Tibial artery (tissue), 4 donors: ENCODE measurements around the gene DUSP28.

Experiments
- DNase-seq, 2 donors: peaks; one replicate each; pipeline ENCODE4 v3.0.0-alpha.2; 2019
- H3K27ac ChIP-seq, 2 donors: fragments of 200-600 bp; sonication (generic) in 1 of 2; 1 replicate in 1 of 2; 2 replicates in 1 of 2; pipeline ENCODE4 v1.5.1; 2018 to 2019; ENCODE audit warnings: mild to moderate bottlenecking in 1 of 2
- H3K27me3 ChIP-seq, 2 donors: fragments of 200-600 bp; sonication (generic) in 1 of 2; one replicate each; pipeline versions ENCODE4 v1.5.1 to v1.6.0; 2016 to 2019
- H3K36me3 ChIP-seq, 3 donors: fragments of 200-600 bp; sonication (generic) in 2 of 3; one replicate each; pipeline ENCODE4 v1.5.1; 2016 to 2019; ENCODE audit warnings: mild to moderate bottlenecking in 2 of 3
- H3K4me1 ChIP-seq, 4 donors: fragments of 200-600 bp; sonication (generic) in 2 of 4; 1 replicate in 3 of 4; 2 replicates in 1 of 4; pipeline ENCODE4 v1.5.1; 2016 to 2019
- H3K4me3 ChIP-seq, 2 donors: fragments of 200-600 bp; sonication (generic) in 1 of 2; 1 replicate in 1 of 2; 2 replicates in 1 of 2; pipeline ENCODE4 v1.5.1; 2018 to 2019; ENCODE audit warnings: mild to moderate bottlenecking in 2 of 2
- H3K9me3 ChIP-seq, 3 donors: fragments of 200-600 bp; sonication (generic) in 1 of 3; one replicate each; pipeline ENCODE4 v1.5.1; 2016 to 2019
- CTCF ChIP-seq, 2 experiments: fragments of 200-600 bp in 1 of 2; fragments of 450-650 bp in 1 of 2; IDR thresholded peaks; one replicate each; pipeline ENCODE4 v1.5.1; 2017 to 2019; ENCODE audit warnings: antibody characterized with exemption in 2 of 2, mild to moderate bottlenecking in 1 of 2, moderate library complexity in 1 of 2
- intact Hi-C: fragments of 100-400 bp; cut with DNase I; formaldehyde crosslinking; loops from one replicate; pipeline ENCODE4 v1.15.0; 2023; ENCODE audit warnings: low total_unique reads

Gene DUSP28

GRCh38 chr2:240579771-240580614, 19.8 kb downstream of the DUSP28 start:
- Histone ChIP-seq H3K27me3 (no peaks in the 10 kb centered on the region), H3K27ac (peak overlapping the region in 1 of 2 donors; percentile 51), H3K4me3 (no peak overlapping the region), H3K9me3 (no peaks in the 10 kb centered on the region), H3K36me3 (peaks cover 18 to 45% (median 43%) of the 10 kb centered on the region in 3 donors), H3K4me1 (peaks cover 0 to 29% (median 19%) of the 10 kb centered on the region in 4 donors)
- TF ChIP-seq CTCF (IDR thresholded peaks at IDR 0.05) = no peak
- peak in 1 of 2 donors; percentile 64 for DNase-seq
- intact Hi-C loops = no loop called here

DNA sequence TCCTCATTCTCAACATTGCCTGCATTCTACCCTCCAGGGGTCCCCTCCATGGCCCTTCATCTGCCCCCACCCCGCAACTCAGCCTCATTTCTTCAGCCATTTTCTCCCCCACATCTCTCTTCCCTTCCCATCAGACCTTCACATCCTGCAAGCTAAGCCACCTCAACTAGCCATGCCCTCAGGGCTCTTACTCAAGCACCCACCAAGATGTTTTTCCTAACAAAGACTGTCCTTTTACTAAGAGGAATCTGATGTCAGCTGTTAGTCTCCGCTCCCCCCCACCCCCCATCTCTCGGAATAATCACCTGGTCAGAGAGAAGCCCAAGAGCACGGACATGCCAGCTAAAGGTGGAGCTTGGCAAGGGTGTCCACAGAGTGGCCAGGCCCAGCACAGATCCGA, 21.7 kb downstream of the DUSP28 start:
- DNase-seq = no peak
- no peak for TF ChIP-seq CTCF (IDR thresholded peaks at IDR 0.05)
- no peak overlapping the region for H3K4me3 ChIP-seq

GRCh38 chr2:240582781-240583180, 22.6 kb downstream of the DUSP28 start:
- Histone ChIP-seq H3K27me3 (no peaks in the 10 kb centered on the region), H3K9me3 (no peaks in the 10 kb centered on the region), H3K36me3 (peaks cover 0 to 17% (median 17%) of the 10 kb centered on the region in 3 donors), H3K27ac (no peak overlapping the region), H3K4me1 (peaks cover 4 to 45% (median 34%) of the 10 kb centered on the region in 4 donors), H3K4me3 (no peak overlapping the region)
- DNase-seq = no peak
- intact Hi-C loops = no loop called here
- TF ChIP-seq CTCF (IDR thresholded peaks at IDR 0.05) = no peak

More for the DNA sequence above, 21.7 kb downstream of the DUSP28 start:
- Histone ChIP-seq H3K27me3 (no peaks in the 10 kb centered on the region), H3K4me1 (peaks cover 0 to 37% (median 26%) of the 10 kb centered on the region in 4 donors), H3K9me3 (no peaks in the 10 kb centered on the region), H3K36me3 (peaks cover 4 to 26% (median 26%) of the 10 kb centered on the region in 3 donors), H3K27ac (no peak overlapping the region)
- intact Hi-C loops = no loop called here

DNA sequence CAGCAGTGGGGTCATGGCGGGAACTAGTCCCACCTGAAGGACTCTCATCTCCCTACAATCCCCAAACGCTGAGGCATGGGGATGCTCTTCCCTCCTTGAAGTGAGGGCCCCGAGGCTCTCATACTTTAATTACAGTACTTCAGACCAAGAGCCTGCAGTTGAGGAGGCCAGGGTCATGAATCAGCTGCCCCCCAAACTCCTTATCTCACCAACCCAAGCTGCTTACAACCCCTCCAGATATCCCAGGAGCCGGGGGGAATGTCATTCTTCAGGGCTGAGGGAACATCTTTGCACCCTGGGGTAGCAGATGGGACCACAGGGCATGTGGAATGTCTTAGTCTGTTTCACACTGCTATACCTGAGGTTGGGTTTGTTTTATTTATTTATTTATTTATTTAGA, 23.6 kb downstream of the DUSP28 start:
- H3K36me3 ChIP-seq = peaks cover 0 to 13% (median 7%) of the 10 kb centered on the region in 3 donors
- H3K4me1 ChIP-seq = peaks cover 6 to 52% (median 42%) of the 10 kb centered on the region in 4 donors
- no peak for TF ChIP-seq CTCF (IDR thresholded peaks at IDR 0.05)
- H3K27me3 ChIP-seq = no peaks in the 10 kb centered on the region
- H3K9me3 ChIP-seq = no peaks in the 10 kb centered on the region
- no peak overlapping the region for H3K27ac ChIP-seq
- no peak overlapping the region for H3K4me3 ChIP-seq
- intact Hi-C loops = no loop called here
- DNase-seq = no peak

GRCh38 chr2:240584486-240585031, 24.4 kb downstream of the DUSP28 start:
- TF ChIP-seq CTCF (IDR thresholded peaks at IDR 0.05) = no peak
- H3K9me3 ChIP-seq = no peaks in the 10 kb centered on the region
- peaks cover 6 to 46% (median 40%) of the 10 kb centered on the region in 4 donors for H3K4me1 ChIP-seq
- H3K36me3 ChIP-seq = peaks cover 0 to 13% (median 3%) of the 10 kb centered on the region in 3 donors
- no peak for DNase-seq
- H3K4me3 ChIP-seq = peak overlapping the region in 1 of 2 donors; percentile 87
- intact Hi-C loops = loop anchor here (5.0 kb wide), 1 partner anchor 557 kb away; the partner anchor contains the start of gene NDUFA10
- H3K27ac ChIP-seq = no peak overlapping the region
- no peaks in the 10 kb centered on the region for H3K27me3 ChIP-seq
